ENCODE data around the gene NEDD4L. TPM values are rescaled to one million over a fixed set of nuclear protein-coding genes. Genes with fewer than 3 reads are reported as not detected.
"Not testable (repeated sequence)": the region's sequence is repeated elsewhere in the genome, so short reads cannot be mapped to it uniquely, and the experiment has no call there.

Gene NEDD4L
- total RNA-seq, 1 donor from 2014 or later: 32.6 TPM

DNA sequence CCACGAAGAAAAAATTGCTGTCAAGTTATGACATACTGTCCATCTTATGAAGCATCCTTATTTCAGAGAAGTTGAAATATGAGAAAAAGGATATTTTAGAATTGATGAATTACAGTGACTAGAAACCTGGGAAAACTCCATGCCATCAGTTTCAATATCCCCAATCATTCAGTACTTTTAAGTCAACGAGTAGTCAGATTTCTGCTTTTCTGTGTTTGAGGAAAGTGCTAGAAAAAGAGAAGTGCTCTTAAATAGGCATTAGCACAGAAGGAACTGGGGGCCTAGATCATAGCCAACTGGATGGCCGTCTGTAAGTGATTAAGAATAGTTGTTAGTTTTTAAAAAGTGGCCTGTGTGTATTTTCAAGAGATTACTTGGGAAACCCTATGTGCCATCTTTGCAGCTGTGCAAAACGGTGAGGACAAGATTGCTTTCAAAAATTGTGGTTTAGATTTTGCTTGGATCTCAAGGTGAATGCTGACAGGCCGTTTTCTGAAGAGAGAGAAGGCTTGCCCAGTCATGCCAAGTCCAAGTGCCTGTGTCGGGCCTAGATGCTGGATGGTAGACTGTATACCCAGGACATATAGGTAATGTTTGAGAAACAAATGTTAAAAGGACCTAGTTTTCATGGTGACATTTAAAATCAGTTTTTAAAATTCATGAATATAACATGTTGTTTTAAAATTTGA, 5.1 kb downstream of the NEDD4L start:
- ChIA-PET CTCF (no interaction called here), POLR2A (no interaction called here)
- Mint-ChIP-seq H3K27ac (no peak overlapping the region), H3K4me1 (peaks cover 18% of the 10 kb centered on the region), H3K9me3 (no peaks in the 10 kb centered on the region), H3K4me3 (no peak overlapping the region), H3K27me3 (no peaks in the 10 kb centered on the region), H3K36me3 (ENCODE audit: low read depth) (peaks cover 2% of the 10 kb centered on the region)
- TF ChIP-seq, protein P1, sequence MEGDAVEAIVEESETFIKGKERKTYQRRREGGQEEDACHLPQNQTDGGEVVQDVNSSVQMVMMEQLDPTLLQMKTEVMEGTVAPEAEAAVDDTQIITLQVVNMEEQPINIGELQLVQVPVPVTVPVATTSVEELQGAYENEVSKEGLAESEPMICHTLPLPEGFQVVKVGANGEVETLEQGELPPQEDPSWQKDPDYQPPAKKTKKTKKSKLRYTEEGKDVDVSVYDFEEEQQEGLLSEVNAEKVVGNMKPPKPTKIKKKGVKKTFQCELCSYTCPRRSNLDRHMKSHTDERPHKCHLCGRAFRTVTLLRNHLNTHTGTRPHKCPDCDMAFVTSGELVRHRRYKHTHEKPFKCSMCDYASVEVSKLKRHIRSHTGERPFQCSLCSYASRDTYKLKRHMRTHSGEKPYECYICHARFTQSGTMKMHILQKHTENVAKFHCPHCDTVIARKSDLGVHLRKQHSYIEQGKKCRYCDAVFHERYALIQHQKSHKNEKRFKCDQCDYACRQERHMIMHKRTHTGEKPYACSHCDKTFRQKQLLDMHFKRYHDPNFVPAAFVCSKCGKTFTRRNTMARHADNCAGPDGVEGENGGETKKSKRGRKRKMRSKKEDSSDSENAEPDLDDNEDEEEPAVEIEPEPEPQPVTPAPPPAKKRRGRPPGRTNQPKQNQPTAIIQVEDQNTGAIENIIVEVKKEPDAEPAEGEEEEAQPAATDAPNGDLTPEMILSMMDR (IDR thresholded peaks at IDR 0.05): no peak
- no peak for DNase-seq
- ATAC-seq (ENCODE audit: low read depth): no peak
- intact Hi-C loops (cut with micrococcal nuclease): loop anchor here (10.0 kb wide), 2 partner anchors 626 to 1394 kb away; partner anchors contain the start of genes MALT1 and WDR7

DNA sequence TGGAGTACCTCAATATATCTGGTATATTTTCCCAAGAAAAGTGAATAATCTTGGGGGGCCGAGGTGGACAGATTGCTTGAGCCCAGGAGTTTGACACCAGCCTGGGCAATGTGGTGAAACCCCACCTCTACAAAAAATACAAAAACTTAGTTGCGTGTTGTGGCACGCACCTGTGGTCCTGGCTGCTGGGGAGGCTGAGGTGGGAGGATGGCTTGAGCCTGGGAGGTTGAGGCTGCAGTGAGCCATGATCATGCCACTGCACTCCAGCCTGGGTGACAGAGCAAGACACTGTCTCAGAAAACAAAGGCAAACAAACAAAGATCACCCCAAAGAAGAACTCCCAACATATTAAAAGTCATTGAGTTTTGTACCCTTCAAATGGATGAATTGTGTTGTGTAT, 6.9 kb downstream of the NEDD4L start:
- H3K27me3 Mint-ChIP-seq; DNase-seq; H3K27ac Mint-ChIP-seq; H3K9me3 Mint-ChIP-seq; POLR2A ChIA-PET; H3K36me3 Mint-ChIP-seq (ENCODE audit: low read depth); ATAC-seq (ENCODE audit: low read depth); H3K4me3 Mint-ChIP-seq: not testable (repeated sequence)
- CTCF ChIA-PET: interaction anchor here (1.5 to 4.3 kb wide), 3 partner anchors 7 to 71 kb away, joined by 4 to 27 read pairs (median 5); partner anchors contain the start of gene NEDD4L
- intact Hi-C loops (cut with micrococcal nuclease): loop anchor here (1.0 kb wide), 1 partner anchor 71 kb away; no protein-coding TSS in a partner anchor
- H3K4me1 Mint-ChIP-seq: peaks cover 12% of the 10 kb centered on the region

DNA sequence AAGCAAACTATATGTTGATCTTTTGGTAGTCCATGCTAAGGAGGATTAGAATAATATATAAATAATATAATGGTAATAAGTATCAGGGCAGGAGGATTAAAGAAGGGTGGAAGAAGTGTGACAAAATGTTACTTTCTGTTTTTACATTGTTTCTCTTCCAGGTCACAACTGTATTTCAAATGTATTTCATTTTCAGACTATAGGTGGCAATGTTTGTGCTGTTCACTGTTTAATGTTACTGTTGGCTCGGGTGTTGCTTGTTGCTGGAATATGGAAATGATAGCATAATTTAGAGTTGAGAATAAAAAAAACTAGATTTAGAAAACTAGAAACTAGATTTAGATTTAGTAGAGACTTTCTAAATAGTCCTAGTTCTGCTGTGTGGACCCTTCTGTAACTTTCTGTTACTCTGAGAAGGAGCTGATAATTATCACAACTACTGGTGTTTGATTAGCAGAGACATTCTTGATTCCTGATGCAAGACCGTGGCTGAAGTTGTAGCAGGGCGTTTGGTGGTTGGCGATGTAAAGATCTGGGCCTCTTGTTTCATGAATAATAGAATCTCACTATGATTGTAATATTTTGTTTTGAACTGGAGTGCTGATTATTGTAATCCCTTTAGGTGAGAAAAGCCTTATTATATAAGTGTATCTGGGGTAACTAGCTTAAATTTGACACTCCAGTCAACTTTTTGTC, 7.9 kb downstream of the NEDD4L start:
- DNase-seq (no peak), ATAC-seq (ENCODE audit: low read depth) (peak; percentile 42)
- Mint-ChIP-seq H3K4me3 (no peak overlapping the region), H3K4me1 (peaks cover 7% of the 10 kb centered on the region), H3K27me3 (no peaks in the 10 kb centered on the region), H3K27ac (no peak overlapping the region), H3K9me3 (no peaks in the 10 kb centered on the region), H3K36me3 (ENCODE audit: low read depth) (peaks cover 2% of the 10 kb centered on the region)
- ChIA-PET CTCF (interaction anchor here (1.2 to 4.3 kb wide), 7 partner anchors 8 to 129 kb away, joined by 3 to 27 read pairs (median 5); partner anchors contain the start of gene NEDD4L), POLR2A (no interaction called here)
- intact Hi-C loops (cut with micrococcal nuclease): loop anchor here (1.0 kb wide), 1 partner anchor 70 kb away; no protein-coding TSS in a partner anchor
- TF ChIP-seq, protein P1 (IDR thresholded peaks at IDR 0.05): no peak

DNA sequence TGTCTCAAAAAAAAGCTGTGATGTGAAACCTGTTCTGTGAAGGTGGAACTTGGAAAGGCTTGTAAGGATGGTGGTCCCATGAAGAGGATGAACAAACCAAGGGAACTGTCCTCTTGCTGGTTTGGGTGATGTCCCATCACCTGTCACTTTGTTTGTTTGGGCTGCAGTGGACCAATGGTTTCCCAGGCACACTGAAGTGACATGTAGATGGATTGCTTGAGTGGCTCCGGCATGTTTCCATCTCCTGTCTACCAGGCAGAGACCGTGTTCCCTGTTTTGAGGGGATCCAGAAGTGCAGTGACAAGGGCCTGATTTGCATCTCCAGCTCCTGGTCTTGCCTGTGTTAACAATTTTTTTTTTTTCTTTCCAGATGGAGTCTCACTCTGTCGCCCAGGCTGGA, 8.9 kb downstream of the NEDD4L start:
- no peaks in the 10 kb centered on the region for H3K27me3 Mint-ChIP-seq
- ATAC-seq (ENCODE audit: low read depth): no peak
- H3K36me3 Mint-ChIP-seq (ENCODE audit: low read depth): peaks cover 2% of the 10 kb centered on the region
- intact Hi-C loops (cut with micrococcal nuclease): no loop called here
- H3K4me3 Mint-ChIP-seq: no peak overlapping the region
- TF ChIP-seq, protein P1 (IDR thresholded peaks at IDR 0.05): no peak
- no peak for DNase-seq
- peaks cover 7% of the 10 kb centered on the region for H3K4me1 Mint-ChIP-seq
- no peak overlapping the region for H3K27ac Mint-ChIP-seq
- CTCF ChIA-PET: interaction anchor here (1.0 to 4.3 kb wide), 6 partner anchors 9 to 128 kb away, joined by 3 to 27 read pairs (median 4); partner anchors contain the start of gene NEDD4L
- POLR2A ChIA-PET: no interaction called here
- H3K9me3 Mint-ChIP-seq: no peaks in the 10 kb centered on the region

DNA sequence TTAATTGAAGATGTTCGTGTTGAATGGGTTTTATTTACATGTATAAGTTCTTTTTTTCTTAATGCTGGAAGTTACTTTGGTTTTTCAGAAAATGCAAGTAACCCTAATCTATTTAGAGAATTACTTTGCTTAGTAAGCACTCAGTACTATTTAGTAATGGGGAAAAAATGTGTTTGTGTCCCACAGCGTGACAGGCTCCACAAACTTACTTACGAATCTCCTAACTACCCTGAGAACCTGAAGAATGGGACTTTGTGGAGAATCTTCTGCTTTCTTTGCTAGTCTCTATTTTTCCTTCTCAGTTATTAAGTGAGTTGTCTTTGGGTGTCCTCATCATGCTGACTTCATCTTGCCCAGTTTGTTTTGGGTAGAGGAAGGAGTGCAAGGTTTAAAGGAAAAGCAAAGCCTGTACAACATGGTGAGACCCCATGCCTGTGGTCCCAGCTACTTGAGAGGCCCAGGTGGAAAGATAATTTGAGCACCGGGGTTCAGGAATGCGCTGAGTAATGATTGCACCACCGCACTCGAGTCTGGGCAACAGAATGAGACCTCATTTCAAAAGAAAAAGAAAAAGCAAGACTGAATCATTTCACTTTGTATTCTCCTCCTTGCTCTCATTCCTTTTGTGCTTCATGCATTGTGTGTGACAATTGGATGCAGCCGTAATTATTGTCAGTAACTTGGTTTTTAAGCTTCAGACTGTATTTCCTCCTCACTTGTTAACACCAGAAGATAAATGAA, 10.2 kb downstream of the NEDD4L start:
- TF ChIP-seq, protein P1 (IDR thresholded peaks at IDR 0.05): no peak
- Mint-ChIP-seq H3K4me3 (no peak overlapping the region), H3K4me1 (peaks cover 5% of the 10 kb centered on the region), H3K9me3 (no peaks in the 10 kb centered on the region), H3K27me3 (no peaks in the 10 kb centered on the region), H3K27ac (no peak overlapping the region), H3K36me3 (ENCODE audit: low read depth) (peaks cover 4% of the 10 kb centered on the region)
- POLR2A ChIA-PET: no interaction called here
- ATAC-seq (ENCODE audit: low read depth) (no peak), DNase-seq (no peak)
- intact Hi-C loops (cut with micrococcal nuclease): no loop called here
- CTCF ChIA-PET: interaction anchor here (1.3 to 4.3 kb wide), 3 partner anchors 11 to 68 kb away, joined by 3 to 27 read pairs (median 6); partner anchors contain the start of gene NEDD4L

Data from activated B cell treated with CpG ODN at 0.5 μM for 24 hours (primary cell).